GM03348 (cell line): ENCODE results near the gene ADORA2B.
"Not testable (repeated sequence)": the region's sequence is repeated elsewhere in the genome, so short reads cannot be mapped to it uniquely, and the experiment has no call there.

Experiments used
- DNase-seq: peaks from one replicate; pipeline ENCODE4 v3.0.0; 2012; ENCODE audit warnings: low spot score

Gene ADORA2B

DNA sequence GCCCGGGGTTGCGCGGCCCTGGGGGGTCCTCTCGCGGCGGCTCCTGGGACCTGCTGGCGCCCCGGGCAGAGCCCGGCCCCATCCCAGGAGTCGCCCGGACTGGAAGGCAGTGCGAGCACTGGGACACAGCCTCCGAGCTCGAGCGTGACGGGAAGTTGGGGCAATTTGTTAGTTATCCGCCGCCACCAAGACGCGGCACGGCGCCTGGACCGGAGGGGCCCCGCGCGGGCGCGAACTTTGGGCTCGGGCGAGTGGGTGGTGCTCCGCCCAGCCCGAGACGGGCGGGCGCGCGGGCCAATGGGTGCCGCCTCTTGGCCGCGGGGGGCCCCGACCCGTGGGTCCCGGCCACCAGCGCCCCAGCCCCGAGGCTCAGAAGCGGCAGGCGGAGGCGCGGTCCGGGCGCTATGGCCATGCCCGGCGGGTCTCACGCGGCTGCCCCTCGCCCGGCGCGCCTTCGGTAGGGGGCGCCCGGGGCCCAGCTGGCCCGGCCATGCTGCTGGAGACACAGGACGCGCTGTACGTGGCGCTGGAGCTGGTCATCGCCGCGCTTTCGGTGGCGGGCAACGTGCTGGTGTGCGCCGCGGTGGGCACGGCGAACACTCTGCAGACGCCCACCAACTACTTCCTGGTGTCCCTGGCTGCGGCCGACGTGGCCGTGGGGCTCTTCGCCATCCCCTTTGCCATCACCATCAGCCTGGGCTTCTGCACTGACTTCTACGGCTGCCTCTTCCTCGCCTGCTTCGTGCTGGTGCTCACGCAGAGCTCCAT lies at the start of gene ADORA2B:
Gene ADORA2B, plus strand, starts transcription at position 372 of the 768 bp plus-strand sequence. Its CDS starts 119 bp downstream, at position 491.
- peak; percentile 94 for DNase-seq

DNA sequence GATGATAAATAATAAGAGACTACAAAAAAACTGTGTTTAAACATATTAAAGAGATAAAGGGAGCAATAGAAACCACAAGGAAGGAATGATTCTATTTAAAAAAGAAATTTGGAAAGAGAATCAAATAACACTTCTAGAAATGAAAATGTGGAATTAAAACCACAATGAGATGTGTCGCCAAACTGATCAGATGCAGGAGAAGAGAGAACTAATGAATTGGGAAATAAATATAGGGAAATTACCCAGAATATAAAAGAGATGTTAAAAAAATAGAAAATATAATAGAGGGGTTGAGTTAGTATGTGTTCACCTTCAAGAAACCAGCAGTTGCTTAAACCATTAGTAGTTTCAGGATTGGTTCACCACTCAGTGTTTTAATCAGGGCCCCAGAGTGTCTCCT lies 48.7 kb upstream of the ADORA2B start:
- no peak for DNase-seq

DNA sequence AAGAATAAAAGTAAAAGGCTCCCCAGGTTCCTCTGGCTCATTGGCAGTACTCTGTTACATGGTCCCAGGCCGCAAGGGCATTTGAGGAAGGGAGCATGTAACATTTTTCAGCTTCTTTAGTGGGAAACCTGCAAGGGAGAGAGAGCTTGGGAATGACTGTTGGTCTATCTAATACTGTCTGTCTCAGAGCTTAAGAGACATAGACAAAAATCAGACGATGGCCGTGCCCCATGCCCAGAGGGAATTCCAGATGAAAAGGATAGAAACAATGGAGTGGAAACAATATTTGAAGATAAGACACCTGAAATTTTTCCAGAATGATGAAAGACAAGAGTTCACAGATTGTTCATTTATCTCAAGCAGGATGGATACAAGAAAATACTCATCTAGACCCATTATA lies 48.1 kb upstream of the ADORA2B start:
- no peak for DNase-seq

DNA sequence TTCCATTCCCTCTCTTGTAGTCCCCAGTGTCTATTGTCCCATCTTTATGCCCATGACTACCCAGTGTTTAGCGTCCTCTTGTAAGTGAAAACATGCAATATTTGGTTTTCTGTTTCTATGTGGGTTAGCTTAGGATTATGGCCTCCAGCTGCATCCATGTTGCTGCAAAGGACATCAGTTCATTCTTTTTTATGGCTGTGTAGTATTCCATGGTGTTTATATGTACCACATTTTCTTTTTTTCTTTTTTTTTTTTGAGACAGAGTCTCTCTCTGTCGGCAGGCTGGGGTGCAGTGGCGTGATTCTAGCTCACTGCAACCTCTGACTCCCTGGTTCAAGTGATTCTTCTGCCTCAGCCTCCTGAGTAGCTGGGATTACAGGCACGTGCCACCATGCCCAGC lies 45.3 kb upstream of the ADORA2B start:
- not testable (repeated sequence) for DNase-seq

DNA sequence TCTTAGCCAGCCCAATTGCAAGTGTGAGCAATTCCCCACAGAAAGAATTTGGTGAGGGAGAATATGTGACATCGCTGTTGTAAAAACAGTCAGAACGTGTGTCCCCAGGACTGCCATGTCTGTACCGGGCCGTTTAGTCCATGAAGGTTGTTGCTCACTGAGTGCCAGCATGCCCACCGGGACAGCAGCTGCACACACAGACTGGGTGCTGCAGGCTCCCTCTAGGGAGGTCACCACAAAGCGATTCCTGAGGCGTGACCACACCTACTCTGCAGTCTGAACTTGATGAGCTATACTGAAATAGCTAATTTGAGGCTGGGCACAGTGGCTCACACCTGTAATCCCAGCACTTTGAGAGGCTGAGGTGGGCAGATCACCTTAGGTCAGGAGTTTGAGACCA lies 44.1 kb upstream of the ADORA2B start:
- DNase-seq: no peak

DNA sequence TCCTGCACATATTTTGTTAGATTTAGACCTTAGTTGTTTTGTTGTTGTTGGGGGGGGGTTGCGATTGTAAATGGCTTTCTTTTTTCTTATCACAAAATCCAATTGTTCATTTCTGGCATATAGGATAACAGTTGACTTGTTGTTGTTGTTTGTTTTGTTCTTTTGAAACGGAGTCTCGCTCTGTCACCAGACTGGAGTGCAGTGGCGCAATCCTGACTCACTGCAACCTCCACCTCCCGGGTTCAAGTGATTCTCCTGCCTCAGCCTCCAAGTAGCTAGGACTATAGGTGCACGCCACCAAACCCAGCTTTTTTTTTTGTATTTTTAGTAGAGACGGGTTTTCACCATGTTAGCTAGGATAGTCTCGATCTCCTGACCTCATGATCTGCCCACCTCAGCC lies 39.7 kb upstream of the ADORA2B start:
- not testable (repeated sequence) for DNase-seq

DNA sequence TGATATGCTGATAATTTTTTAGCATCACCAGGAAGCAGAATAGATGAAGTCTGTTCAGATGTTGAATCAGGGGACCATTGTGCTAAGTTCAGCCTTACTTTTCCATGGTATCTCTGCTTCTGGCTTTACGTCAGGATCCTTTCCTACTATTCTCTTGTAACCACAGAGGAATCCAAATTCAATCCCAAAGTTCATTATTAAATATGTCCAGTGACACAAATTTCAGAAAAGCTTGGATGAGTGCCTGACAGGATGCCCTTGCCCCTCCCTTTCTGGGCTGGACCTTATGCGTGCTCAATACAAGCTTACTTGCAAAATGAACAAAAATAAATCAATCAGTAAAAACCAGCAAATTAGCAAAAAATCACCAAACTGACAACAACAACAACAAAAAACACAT lies 37.6 kb upstream of the ADORA2B start:
- DNase-seq: no peak

DNA sequence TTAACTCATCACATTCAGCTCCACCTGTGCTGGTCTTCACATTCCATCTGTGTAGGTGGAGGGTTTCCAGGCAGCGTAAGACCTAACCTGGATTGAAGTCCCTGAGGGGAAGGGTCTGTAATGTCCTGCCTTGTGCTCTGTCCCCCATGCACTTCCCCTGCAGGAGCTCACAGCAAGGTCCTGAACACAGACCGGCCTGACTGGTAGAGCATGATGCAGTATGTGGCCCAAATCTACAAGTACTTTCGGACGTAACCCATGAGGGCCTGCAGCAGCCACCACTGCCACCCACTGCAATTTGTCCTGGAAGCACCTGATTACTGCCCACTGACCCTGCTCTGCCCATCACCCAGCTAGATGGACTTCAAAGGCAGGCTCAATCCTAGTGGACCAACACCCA lies 36.6 kb upstream of the ADORA2B start:
- DNase-seq: no peak

DNA sequence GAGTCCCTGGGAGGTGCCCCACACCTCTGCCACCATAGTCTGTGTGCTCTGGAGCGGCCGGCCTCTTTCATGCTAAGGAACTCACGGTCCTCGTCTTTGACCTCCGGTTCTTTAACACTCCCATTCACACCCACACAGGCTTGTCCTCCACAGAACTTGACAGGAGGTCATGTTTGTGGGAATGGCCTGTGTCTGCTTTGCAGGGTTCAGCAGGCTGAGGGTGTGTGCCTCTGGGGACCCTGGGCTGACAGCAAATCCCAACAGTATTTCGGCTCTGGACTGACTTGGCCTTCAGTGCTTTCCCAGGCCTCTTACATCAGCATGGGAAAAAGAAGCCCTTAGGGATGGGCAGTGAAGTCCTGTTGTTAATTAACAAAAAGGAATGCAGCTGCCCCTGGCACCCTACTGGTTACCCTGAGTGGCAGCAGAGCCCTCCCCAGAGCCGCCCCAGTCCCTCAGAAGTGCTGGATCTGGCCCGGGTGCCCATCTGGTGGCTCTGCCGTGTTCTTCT lies 35.4 kb upstream of the ADORA2B start:
- DNase-seq: no peak

DNA sequence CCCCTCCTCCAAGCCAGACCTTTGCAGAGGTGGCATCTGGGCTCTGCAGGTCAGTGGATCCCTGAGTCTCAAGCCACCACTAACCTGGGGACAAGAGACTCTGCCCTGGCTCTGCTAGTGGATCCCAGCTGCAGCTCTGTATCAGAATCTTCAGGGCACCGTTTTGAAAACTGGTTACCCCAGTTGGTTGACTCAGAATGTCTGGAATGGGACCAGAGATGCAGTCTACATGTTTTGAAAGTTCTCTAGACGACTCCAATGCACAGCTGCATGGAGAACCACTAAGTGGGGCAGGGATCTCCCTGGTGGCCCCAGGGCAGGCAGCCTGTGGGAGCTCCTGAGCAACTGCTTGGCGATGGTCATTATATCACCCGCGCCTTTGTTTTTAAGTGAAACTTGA lies 34.1 kb upstream of the ADORA2B start:
- no peak for DNase-seq

DNA sequence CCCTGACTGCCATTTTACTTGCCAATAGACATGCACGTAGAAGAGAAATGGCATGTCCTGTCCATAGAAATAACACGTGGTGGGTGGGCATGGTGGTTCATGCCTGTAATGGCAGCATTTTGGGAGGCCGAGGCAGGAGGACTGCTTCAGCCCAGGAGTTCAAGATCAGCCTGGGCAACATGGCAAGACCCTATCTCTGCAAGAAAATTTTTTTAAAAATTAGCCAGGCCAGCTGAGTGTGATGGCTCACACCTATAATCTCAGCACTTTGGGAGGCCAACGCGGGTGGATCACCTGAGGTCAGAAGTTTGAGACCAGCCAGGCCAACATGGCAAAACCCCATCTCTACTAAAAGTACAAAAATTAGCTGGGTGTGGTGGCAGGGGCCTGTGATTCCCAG lies 33.2 kb upstream of the ADORA2B start:
- not testable (repeated sequence) for DNase-seq

DNA sequence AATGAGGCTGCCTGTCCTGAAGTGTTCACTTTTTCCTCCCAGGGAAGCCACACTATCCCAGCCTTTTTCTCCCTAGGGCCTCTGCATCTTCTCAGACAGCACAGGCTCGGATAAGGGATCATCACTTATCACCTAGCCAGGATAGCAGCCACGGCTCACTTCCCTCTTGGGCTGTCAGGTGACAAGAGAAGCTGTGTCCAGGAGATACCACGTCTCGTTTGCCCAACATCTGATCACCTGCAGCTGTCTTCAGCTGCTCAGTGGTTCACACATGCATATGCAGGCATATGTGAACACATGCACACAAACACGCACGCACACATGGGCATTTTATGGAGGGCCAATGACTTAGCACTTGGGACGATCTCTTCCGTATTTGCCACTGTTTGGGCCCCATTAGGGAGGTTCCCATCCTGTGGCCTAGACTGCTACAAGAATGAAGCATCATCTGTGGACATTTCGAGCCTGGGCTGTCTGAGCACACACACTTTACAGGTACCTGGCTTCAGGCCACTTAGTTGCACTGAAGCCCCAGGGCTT lies 32.4 kb upstream of the ADORA2B start:
- no peak for DNase-seq

DNA sequence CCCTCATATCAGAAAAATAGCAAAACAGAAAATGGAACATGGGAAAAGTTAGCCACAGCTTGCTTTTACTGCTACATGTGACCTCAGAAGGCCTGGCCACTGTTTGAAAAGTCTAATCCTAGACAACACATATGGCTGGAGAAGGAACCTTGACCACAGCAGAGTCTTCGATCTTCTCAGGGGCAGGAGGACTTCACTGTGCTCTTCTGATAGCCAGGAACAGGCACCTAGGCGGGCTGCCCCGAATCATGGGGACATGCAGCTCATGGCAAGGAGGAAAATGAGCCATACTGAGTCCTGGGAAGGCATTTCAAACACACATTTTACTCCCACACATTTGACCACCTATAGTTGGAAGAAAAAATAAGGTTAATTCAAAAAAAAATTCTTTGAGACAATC lies 31.1 kb upstream of the ADORA2B start:
- no peak for DNase-seq

DNA sequence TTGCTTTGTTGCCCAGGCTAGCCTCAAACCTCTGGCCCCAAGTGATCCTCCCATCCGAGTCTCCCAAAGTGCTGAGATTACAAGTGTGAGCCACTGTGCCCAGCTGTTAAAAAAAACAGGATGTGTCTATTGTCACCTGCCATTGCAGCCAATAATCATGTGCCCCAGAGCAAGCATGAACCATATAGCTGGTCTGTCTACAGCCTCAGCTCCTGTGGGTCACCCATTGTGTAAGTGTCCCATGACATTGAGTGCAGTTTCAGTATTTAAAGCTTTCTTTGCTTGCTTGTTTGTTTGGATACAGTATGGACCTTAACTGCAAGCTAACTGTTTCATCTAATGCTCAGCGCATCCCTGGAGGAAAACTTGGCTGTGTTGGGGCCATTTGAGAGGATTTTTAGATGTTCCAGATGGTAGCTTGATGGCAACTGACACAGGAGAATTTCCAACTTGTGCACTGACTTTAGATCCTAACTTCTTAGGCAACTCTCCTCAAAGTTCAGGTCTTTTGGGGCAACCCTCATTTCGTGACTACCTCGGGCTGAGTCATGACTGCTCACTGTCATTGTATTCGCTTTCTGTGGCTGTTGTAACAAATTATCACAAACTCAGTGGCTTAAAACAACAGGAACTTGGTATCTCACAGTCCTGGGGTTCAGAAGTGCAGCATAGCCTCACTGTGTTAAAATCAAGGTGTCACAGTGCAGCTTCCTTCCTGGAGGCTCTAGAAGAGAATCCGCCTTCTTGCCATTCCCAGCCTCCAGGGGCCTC lies 30.3 kb upstream of the ADORA2B start:
- no peak for DNase-seq

DNA sequence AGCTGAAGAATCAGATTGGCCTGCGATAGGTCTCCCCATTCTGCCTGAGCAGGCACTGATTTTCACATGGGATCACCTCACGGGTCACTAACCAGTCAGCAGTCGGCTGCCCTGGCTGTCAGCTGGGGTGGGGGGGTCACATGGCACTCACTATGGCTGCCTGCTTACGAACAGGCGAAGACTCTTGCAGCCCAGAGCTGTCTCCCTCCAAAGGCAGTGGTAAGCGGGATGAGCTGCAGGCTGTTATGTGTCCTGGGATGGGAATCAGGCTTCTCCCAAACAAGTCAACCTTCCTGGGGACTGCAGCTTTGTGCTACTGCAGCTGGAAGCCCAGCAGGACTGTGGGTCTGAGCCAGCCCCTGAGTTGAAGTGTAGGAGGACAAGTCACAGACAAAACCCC lies 29.0 kb upstream of the ADORA2B start:
- no peak for DNase-seq

DNA sequence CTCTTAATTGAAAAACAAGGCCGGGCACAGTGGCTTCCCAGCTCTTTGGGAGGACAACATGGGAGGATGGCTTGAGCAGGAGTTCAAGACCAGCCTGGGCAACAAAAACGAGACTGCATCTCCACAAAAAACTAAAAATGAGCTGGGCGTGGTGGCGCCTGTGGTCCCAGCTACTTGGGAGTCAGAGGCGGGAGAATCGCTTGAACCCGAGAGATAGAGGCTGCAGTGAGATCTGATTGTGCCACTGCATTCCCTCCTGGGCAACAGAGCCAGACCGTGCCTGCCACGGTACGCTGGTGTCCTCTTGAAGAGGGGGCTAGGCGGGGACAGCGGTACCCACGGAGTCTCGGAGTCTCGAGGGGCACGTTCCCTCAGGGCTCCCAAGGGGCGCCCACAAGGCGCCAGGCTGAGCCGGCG lies 27.9 kb upstream of the ADORA2B start:
- no peak for DNase-seq

DNA sequence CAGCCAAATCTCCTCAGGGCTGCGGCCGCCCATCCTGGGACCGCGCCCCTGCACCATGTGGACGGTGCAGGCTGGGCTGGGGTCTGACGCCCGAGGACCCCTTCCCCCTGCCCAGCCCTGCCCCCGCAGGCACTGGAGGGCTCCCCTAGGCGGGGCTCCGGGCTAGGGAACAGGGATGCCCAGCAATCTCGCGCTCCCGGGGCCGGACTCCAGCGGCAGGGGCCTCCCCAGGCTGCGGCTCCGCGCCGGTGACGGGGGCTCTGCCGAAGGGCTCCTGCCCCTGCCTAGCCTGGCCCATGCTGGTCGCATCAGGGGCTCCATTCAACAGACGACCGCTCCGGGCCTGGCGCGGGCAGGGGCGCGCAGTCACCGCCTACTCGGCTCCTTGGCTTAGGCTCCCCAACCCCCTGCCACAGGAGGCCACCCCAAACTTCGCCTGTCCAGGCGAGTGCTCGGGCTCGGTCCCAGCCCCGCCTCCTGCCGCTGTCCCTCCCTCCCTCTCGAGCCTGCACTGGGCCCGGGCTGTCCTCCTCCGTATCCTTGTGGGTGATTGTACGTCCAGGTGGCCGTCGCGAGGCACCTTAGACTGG lies 27.4 kb upstream of the ADORA2B start:
- DNase-seq: peak; percentile 40

DNA sequence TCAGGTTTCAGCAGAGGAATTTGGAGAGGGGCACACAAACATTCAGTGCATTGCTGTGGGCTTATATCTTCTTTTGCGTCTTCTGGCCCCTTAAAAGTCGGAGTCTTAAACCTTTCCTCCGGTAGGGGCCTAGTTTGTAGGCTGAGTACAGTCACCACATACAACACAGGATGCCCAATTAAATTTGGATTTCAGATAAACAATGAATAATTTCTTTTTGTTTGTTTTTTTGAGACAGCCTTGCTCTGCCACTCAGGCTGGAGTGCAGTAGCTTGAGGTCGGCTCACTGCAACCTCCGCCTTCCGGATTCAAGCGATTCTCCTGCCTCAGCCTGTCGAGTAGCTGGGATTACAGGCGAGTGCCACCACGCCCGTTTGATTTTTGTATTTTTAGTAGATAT lies 26.7 kb upstream of the ADORA2B start:
- DNase-seq: no peak

DNA sequence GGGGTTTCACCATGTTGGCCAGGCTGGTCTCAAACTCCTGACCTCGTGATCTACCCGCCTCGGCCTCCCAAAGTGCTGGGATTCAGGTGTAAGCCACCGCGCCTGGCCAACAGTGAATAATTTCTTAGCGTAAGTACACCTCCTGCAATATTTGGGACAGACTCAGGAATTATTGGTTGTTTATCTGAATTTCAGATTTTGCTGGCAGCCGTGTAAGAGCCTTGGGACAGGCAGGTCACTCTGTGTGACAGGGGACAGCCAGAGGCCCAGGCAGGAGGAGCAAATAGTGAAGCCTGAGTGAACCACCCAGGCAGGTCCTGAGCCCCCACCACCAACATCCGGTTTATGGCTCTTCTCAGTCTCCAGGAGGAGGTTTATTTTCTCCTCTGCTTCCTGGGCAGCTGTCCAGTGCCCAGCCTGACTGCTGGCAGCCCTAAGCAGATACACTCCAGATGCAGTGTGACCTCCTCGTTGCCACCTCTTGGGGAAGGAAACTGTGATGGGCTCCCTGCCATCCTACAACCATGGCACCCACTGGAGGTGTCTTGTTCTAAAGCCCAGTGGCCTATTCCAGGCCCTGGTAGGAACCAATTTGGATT lies 26.2 kb upstream of the ADORA2B start:
- no peak for DNase-seq

DNA sequence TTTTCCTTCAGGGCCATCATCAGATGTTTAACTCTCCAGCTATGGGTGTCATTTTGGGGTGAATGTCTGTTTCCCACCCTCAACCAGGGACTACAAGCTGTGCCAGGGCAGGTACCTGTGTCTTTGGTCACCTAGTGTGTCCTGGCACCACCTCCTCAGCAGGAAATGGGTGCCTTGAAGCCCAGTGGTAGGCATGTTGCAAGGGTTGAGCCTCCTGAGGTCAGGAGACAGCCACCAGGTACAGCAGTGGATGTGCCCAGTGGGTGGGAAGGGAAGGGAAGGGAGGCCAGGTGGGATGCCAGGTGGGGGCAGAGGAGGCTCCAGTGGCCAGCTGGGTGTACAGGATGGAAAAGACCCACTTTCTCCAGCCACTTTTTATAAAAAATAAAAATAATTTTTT lies 25.5 kb upstream of the ADORA2B start:
- no peak for DNase-seq

DNA sequence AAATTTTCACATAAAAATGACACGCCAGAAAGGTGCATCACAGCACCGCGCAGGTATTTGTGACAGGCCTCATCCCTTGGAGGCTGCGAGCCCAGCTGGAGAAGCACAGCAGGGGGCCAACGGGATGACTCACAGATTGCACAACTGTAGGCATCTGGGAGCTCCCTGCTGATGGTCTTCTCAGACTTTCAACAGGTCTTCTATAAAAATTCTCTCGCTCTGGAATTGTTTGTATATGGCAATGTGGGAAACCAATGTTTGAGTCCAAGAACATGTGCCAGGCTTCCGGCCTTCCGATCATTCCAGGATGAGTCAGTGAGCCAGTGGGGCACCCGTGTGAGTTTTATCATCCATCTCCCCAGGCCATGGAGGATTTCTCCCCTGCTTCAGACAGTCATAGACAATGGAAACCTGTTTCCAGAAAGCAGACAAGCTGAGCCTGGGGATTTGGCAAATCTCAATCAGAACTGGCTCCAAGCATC lies 24.1 kb upstream of the ADORA2B start:
- DNase-seq: peak; percentile 48

DNA sequence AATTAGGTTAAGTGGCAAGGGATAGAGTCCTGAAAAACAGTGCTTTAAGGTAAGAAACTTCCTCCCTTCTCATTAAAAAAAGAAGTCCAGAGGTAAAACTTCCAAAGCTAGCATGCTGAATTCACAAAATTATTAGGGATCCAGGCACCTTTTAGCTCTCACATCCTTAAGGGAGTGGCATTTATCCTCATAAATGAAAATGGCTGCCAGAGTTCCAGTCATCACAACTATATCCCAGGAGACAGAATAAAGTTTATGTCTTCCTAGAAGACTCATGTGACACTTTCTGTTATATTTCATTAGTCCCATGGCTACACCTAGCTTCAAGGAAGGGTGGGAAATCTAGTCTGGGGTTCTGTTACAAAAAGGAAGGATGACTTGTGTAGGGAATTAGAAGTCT lies 23.3 kb upstream of the ADORA2B start:
- DNase-seq: no peak
